ENCODE data around the gene CMTM2. TPM values are rescaled to one million over a fixed set of nuclear protein-coding genes. Genes with fewer than 3 reads are reported as not detected.

The CMTM2 gene
- total RNA-seq, 5 donors from 2014 or later (not counting 1 experiment from before 2014, with no cell fraction given) = 0.26 to 0.62 TPM; not detected in 3

- POLR2A ChIA-PET = no interaction called here
- H3K27ac ChIP-seq (ENCODE audit: low read length) = no peak overlapping the region
- CTCF ChIA-PET = interaction anchor here (0.6 to 1.7 kb wide), 3 partner anchors 15 to 197 kb away, joined by 3 to 5 read pairs (median 4); no protein-coding TSS in a partner anchor
- peak overlapping the region; percentile 92 to 94 for H3K27ac Mint-ChIP-seq
- H3K4me3 Mint-ChIP-seq = no peak overlapping the region
- no peak overlapping the region for H3K4me3 ChIP-seq (ENCODE audit: control insufficient read depth in 1 of 2, extremely low read depth in 1 of 2, low read length in 1 of 2)
- H3K9me3 Mint-ChIP-seq = no peaks in the 10 kb centered on the region
- H3K4me1 Mint-ChIP-seq = peaks cover 41 to 56% (median 41%) of the 10 kb centered on the region in 3 donors
- no peak for DNase-seq
- H3K4me1 ChIP-seq (ENCODE audit: control insufficient read depth in 1 of 2, extremely low read depth in 1 of 2, insufficient read depth in 2 of 2, low read length in 2 of 2) = peaks cover 20 to 40% of the 10 kb centered on the region in 2 experiments
- no peaks in the 10 kb centered on the region for H3K27me3 Mint-ChIP-seq
- no peaks in the 10 kb centered on the region for H3K36me3 Mint-ChIP-seq
- no peaks in the 10 kb centered on the region for H3K9me3 ChIP-seq
- ATAC-seq (replicated peaks in 1 of 4) = no peak
- 86% methylated on average over 1 of the region's 5 CpGs for WGBS (ENCODE audit: insufficient coverage)
- no peaks in the 10 kb centered on the region for H3K27me3 ChIP-seq (replicated peaks in 1 of 2; ENCODE audit: control insufficient read depth in 2 of 2, extremely low read depth in 1 of 2, insufficient read depth in 2 of 2, low read length in 1 of 2)
- no peaks in the 10 kb centered on the region for H3K36me3 ChIP-seq (ENCODE audit: control insufficient read depth in 2 of 2, extremely low read depth in 1 of 2, insufficient read depth in 1 of 2, low read length in 1 of 2)
These were observed 31.9 kb upstream of the CMTM2 start for GRCh38 chr16:66547101-66547989.

GRCh38 chr16:66548068-66548467 is 31.2 kb upstream of the CMTM2 start:
- Mint-ChIP-seq H3K27me3 (no peaks in the 10 kb centered on the region), H3K36me3 (no peaks in the 10 kb centered on the region), H3K4me1 (peaks cover 45 to 61% (median 48%) of the 10 kb centered on the region in 3 donors), H3K9me3 (no peaks in the 10 kb centered on the region), H3K27ac (peak overlapping the region; percentile 92 to 94), H3K4me3 (peak overlapping the region in 2 of 3 donors; percentile 73 to 78)
- no peak for ATAC-seq (replicated peaks in 1 of 4)
- Histone ChIP-seq H3K27ac (ENCODE audit: low read length) (peak overlapping the region; percentile 91), H3K27me3 (replicated peaks in 1 of 2; ENCODE audit: control insufficient read depth in 2 of 2, extremely low read depth in 1 of 2, insufficient read depth in 2 of 2, low read length in 1 of 2) (no peaks in the 10 kb centered on the region), H3K9me3 (no peaks in the 10 kb centered on the region), H3K4me3 (ENCODE audit: control insufficient read depth in 1 of 2, extremely low read depth in 1 of 2, low read length in 1 of 2) (no peak overlapping the region), H3K36me3 (ENCODE audit: control insufficient read depth in 2 of 2, extremely low read depth in 1 of 2, insufficient read depth in 1 of 2, low read length in 1 of 2) (no peaks in the 10 kb centered on the region), H3K4me1 (ENCODE audit: control insufficient read depth in 1 of 2, extremely low read depth in 1 of 2, insufficient read depth in 2 of 2, low read length in 2 of 2) (peaks cover 20 to 44% of the 10 kb centered on the region in 2 experiments)
- ChIA-PET POLR2A (no interaction called here), CTCF (interaction anchor here (0.6 to 1.7 kb wide), 2 partner anchors 15 to 139 kb away, joined by 4 to 5 read pairs; no protein-coding TSS in a partner anchor)
- no peak for DNase-seq
- WGBS (ENCODE audit: insufficient coverage) = 100% methylated on average over 4 of the region's 4 CpGs

GRCh38 chr16:66548868-66549267 is 30.4 kb upstream of the CMTM2 start:
- CTCF ChIA-PET = interaction anchor here in 1 of 2 donors (1.2 kb wide), 1 partner anchor 30 kb away, joined by 4 read pairs; no protein-coding TSS in a partner anchor
- peak overlapping the region; percentile 91 for H3K27ac ChIP-seq (ENCODE audit: low read length)
- Mint-ChIP-seq H3K9me3 (no peaks in the 10 kb centered on the region), H3K4me1 (peaks cover 53 to 66% (median 56%) of the 10 kb centered on the region in 3 donors), H3K4me3 (peak overlapping the region; percentile 73 to 78 (median 78)), H3K36me3 (peaks cover 3% of the 10 kb centered on the region), H3K27ac (peak overlapping the region; percentile 92 to 94), H3K27me3 (no peaks in the 10 kb centered on the region)
- POLR2A ChIA-PET = no interaction called here
- no peaks in the 10 kb centered on the region for H3K27me3 ChIP-seq (replicated peaks in 1 of 2; ENCODE audit: control insufficient read depth in 2 of 2, extremely low read depth in 1 of 2, insufficient read depth in 2 of 2, low read length in 1 of 2)
- no peaks in the 10 kb centered on the region for H3K9me3 ChIP-seq
- WGBS (ENCODE audit: insufficient coverage) = 46% methylated on average over 7 of the region's 9 CpGs
- peaks cover 27 to 48% of the 10 kb centered on the region in 2 experiments for H3K4me1 ChIP-seq (ENCODE audit: control insufficient read depth in 1 of 2, extremely low read depth in 1 of 2, insufficient read depth in 2 of 2, low read length in 2 of 2)
- H3K4me3 ChIP-seq (ENCODE audit: control insufficient read depth in 1 of 2, extremely low read depth in 1 of 2, low read length in 1 of 2) = peak overlapping the region; percentile 56 to 71
- no peak for ATAC-seq (replicated peaks in 1 of 4)
- DNase-seq = no peak
- H3K36me3 ChIP-seq (ENCODE audit: control insufficient read depth in 2 of 2, extremely low read depth in 1 of 2, insufficient read depth in 1 of 2, low read length in 1 of 2) = no peaks in the 10 kb centered on the region

GRCh38 chr16:66549284-66550131 is 29.8 kb upstream of the CMTM2 start, which contains the start of gene TK2:
TSS of gene TK2 (minus strand) at chr16:66550122. CDS start at chr16:66550061, 61 bp downstream.
- POLR2A ChIA-PET = no interaction called here

GRCh38 chr16:66551348-66551759 is 27.9 kb upstream of the CMTM2 start:
- H3K27me3 Mint-ChIP-seq = no peaks in the 10 kb centered on the region
- no peaks in the 10 kb centered on the region for H3K9me3 Mint-ChIP-seq
- H3K4me3 ChIP-seq (ENCODE audit: control insufficient read depth in 1 of 2, extremely low read depth in 1 of 2, low read length in 1 of 2) = peak overlapping the region; percentile 73 to 81
- H3K27ac Mint-ChIP-seq = peak overlapping the region; percentile 94
- ATAC-seq (replicated peaks in 1 of 4) (peak; percentile 35 to 52 (median 43)), DNase-seq (peak; percentile 26 to 79 (median 50))
- WGBS (ENCODE audit: insufficient coverage) = 0% methylated on average over 1 of the region's 6 CpGs
- no peaks in the 10 kb centered on the region for H3K36me3 ChIP-seq (ENCODE audit: control insufficient read depth in 2 of 2, extremely low read depth in 1 of 2, insufficient read depth in 1 of 2, low read length in 1 of 2)
- H3K4me1 Mint-ChIP-seq = peaks cover 74 to 81% (median 80%) of the 10 kb centered on the region in 3 donors
- peaks cover 30 to 66% of the 10 kb centered on the region in 2 experiments for H3K4me1 ChIP-seq (ENCODE audit: control insufficient read depth in 1 of 2, extremely low read depth in 1 of 2, insufficient read depth in 2 of 2, low read length in 2 of 2)
- POLR2A ChIA-PET = no interaction called here
- H3K27ac ChIP-seq (ENCODE audit: low read length) = peak overlapping the region; percentile 83
- no peaks in the 10 kb centered on the region for H3K27me3 ChIP-seq (replicated peaks in 1 of 2; ENCODE audit: control insufficient read depth in 2 of 2, extremely low read depth in 1 of 2, insufficient read depth in 2 of 2, low read length in 1 of 2)
- H3K36me3 Mint-ChIP-seq = peaks cover 14% of the 10 kb centered on the region
- peak overlapping the region; percentile 91 to 96 (median 94) for H3K4me3 Mint-ChIP-seq
- no peaks in the 10 kb centered on the region for H3K9me3 ChIP-seq
- CTCF ChIA-PET = interaction anchor here (0.6 to 2.7 kb wide), 11 partner anchors 12 to 161 kb away, joined by 3 to 29 read pairs (median 4); no protein-coding TSS in a partner anchor

More at GRCh38 chr16:66549284-66550131, 29.8 kb upstream of the CMTM2 start, which contains the start of gene TK2:
- no peaks in the 10 kb centered on the region for H3K9me3 Mint-ChIP-seq
- peak within 1 kb of the TSS; percentile 56 to 71 for H3K4me3 ChIP-seq (ENCODE audit: control insufficient read depth in 1 of 2, extremely low read depth in 1 of 2, low read length in 1 of 2)
- no peaks in the 10 kb centered on the region for H3K27me3 ChIP-seq (replicated peaks in 1 of 2; ENCODE audit: control insufficient read depth in 2 of 2, extremely low read depth in 1 of 2, insufficient read depth in 2 of 2, low read length in 1 of 2)
- ATAC-seq (replicated peaks in 1 of 4) (peak; percentile 18 to 22 (median 21)), DNase-seq (peak in 33 of 35 experiments; percentile 8 to 64 (median 33))
- 2% methylated on average over 80 of the region's 80 CpGs for WGBS (ENCODE audit: insufficient coverage)
- H3K9me3 ChIP-seq = no peaks in the 10 kb centered on the region
- H3K4me1 ChIP-seq (ENCODE audit: control insufficient read depth in 1 of 2, extremely low read depth in 1 of 2, insufficient read depth in 2 of 2, low read length in 2 of 2) = peaks cover 30 to 53% of the 10 kb centered on the region in 2 experiments
- H3K27ac Mint-ChIP-seq = peak within 1 kb of the TSS; percentile 94
- H3K4me1 Mint-ChIP-seq = peaks cover 56 to 67% (median 63%) of the 10 kb centered on the region in 3 donors
- peak within 1 kb of the TSS; percentile 78 to 94 (median 91) for H3K4me3 Mint-ChIP-seq
- H3K27me3 Mint-ChIP-seq = no peaks in the 10 kb centered on the region
- no peaks in the 10 kb centered on the region for H3K36me3 ChIP-seq (ENCODE audit: control insufficient read depth in 2 of 2, extremely low read depth in 1 of 2, insufficient read depth in 1 of 2, low read length in 1 of 2)
- CTCF ChIA-PET = interaction anchor here in 1 of 2 donors (1.2 kb wide), 1 partner anchor 29 kb away, joined by 4 read pairs; no protein-coding TSS in a partner anchor
- peaks cover 4% of the 10 kb centered on the region for H3K36me3 Mint-ChIP-seq
- H3K27ac ChIP-seq (ENCODE audit: low read length) = peak within 1 kb of the TSS; percentile 91
